Measurements from ENCODE around the gene PTPRC.

GRCh38 chr1:198714271-198714670 lies 75.4 kb downstream of the PTPRC start:
- TF ChIP-seq CTCF (conservative IDR thresholded peaks at IDR 0.05) (no peak), ZFX (IDR thresholded peaks at IDR 0.05) (no peak)
